ENCODE data around the gene RBM8A.

RBM8A gene

DNA sequence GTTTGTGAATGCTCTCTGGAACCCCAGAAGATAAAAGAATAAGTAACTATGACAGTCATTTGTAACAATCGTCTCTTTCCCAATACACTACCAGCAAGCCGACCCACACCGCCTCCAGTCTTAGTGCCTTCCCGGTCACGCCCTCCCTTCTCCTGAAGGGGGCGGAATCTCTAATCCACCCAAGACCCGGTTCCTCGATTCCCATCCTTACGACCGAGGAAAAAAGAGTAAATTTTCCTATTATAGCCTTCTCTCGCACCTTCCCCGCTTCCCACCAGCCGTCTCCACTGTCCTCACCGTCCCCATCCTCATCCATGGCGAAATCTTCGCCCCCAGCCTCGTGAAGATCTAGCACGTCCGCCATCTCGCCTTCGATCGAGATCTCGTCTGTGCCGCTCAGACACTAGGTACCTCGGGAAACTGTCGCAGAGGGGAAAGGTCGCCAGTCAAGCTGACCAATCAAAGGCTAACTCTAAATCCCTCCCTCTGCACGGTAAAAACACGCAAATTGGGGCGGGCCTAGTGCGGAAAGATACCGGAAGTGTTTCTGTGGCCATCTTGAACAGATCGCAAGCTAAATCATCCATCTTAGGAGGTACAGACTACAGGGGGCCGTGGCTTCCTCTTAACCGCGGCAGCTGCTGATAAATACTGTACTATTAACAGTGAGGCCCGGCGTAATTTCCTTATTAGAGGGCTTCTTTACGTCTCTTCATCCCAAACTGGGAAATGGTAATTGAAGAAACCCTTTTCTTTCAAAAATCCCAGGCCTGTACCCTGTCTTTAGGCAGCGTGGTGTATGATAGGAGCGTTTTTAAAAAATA, at the start of gene RBM8A:
RBM8A (minus strand) TSS at position 422 of the 824 bp plus-strand sequence; CDS start at position 364, 58 bp downstream.
- H3K4me3 ChIP-seq (replicated peaks; ENCODE audit: low read depth, low read length) = peak within 1 kb of the TSS; percentile 65
- DNase-seq (ENCODE audit: low read depth) = peak; percentile 99
- TF ChIP-seq CTCF (IDR thresholded peaks at IDR 0.05; ENCODE audit: low read length, missing control alignments) = peak; percentile 60

GRCh38 chr1:145977016-145977415, 49.7 kb upstream of the RBM8A start:
- H3K4me3 ChIP-seq (replicated peaks; ENCODE audit: low read depth, low read length) = no peak overlapping the region
- no peak for TF ChIP-seq CTCF (IDR thresholded peaks at IDR 0.05; ENCODE audit: low read length, missing control alignments)
- no peak for DNase-seq (ENCODE audit: low read depth)

DNA sequence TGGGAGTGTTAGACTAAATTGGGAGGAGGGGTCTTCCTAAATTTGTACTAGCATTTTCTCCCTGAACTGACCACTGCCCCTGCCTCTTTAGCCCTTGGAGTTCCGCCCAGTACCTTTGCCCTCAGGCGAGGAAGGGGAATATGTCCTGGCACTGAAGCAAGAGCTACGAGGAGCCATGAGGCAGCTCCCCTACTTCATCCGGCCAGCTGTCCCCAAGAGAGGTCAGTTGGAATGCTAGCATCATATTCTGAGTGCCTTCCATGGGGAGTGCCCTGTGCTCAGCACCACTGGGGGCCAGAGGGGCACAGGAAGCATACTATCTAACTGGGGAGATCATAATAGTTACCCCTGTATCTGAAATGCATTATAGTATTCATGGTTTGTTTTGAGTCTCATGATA, 47.9 kb upstream of the RBM8A start:
- no peak overlapping the region for H3K4me3 ChIP-seq (replicated peaks; ENCODE audit: low read depth, low read length)
- no peak for TF ChIP-seq CTCF (IDR thresholded peaks at IDR 0.05; ENCODE audit: low read length, missing control alignments)
- DNase-seq (ENCODE audit: low read depth) = no peak

GRCh38 chr1:145974721-145975120, 47.4 kb upstream of the RBM8A start:
- TF ChIP-seq CTCF (IDR thresholded peaks at IDR 0.05; ENCODE audit: low read length, missing control alignments) = no peak
- H3K4me3 ChIP-seq (replicated peaks; ENCODE audit: low read depth, low read length) = no peak overlapping the region
- DNase-seq (ENCODE audit: low read depth) = no peak

DNA sequence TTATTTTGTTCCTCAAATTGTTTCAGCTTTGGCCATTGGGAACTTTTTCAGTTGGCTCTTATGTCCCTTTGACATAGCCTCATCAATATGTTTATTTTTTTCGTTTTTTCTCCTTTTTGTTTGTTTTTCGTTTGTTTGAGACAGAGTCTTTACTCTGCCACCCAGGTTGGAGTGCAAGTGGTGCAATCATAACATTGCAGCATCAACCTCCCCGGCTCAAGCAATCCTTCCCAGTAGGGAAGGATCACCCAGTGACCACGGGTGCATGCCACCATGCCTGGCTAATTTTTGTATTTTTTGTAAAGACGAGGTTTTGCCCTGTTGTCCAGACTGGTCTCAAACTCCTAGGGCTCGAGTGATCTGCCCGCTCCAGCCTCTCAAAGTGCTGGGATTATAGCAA, 45.3 kb upstream of the RBM8A start:
- no peak for TF ChIP-seq CTCF (IDR thresholded peaks at IDR 0.05; ENCODE audit: low read length, missing control alignments)
- DNase-seq (ENCODE audit: low read depth) = no peak
- no peak overlapping the region for H3K4me3 ChIP-seq (replicated peaks; ENCODE audit: low read depth, low read length)

- no peak for TF ChIP-seq CTCF (IDR thresholded peaks at IDR 0.05; ENCODE audit: low read length, missing control alignments)
Observed at GRCh38 chr1:145967288-145967687, 40.0 kb upstream of the RBM8A start.

More at GRCh38 chr1:145967288-145967687, 40.0 kb upstream of the RBM8A start:
- H3K4me3 ChIP-seq (replicated peaks; ENCODE audit: low read depth, low read length) = no peak overlapping the region
- no peak for DNase-seq (ENCODE audit: low read depth)

Data from fibroblast of pulmonary artery (primary cell).